Glomerular endothelial cell (primary cell): ENCODE measurements around the gene BFSP2. TPM values are rescaled to one million over a fixed set of nuclear protein-coding genes. Genes with fewer than 3 reads are reported as not detected.
"Not testable (repeated sequence)": the region's sequence is repeated elsewhere in the genome, so short reads cannot be mapped to it uniquely, and the experiment has no call there.

Experiments used
- DNase-seq: peaks from one replicate; pipeline ENCODE4 v3.0.0-alpha.2; 2011; ENCODE audit warnings: low read depth, low spot score; ENCODE audit errors: extremely low read depth
- total RNA-seq: library from RNA; depleted of rRNA; stranded (reverse); fragments of >200 nt; gene quantifications from 2 replicates; pipeline ENCODE4 v1.2.3, GENCODE V29; 2015

Gene BFSP2
- total RNA-seq, 1 donor from 2014 or later: not detected

DNA sequence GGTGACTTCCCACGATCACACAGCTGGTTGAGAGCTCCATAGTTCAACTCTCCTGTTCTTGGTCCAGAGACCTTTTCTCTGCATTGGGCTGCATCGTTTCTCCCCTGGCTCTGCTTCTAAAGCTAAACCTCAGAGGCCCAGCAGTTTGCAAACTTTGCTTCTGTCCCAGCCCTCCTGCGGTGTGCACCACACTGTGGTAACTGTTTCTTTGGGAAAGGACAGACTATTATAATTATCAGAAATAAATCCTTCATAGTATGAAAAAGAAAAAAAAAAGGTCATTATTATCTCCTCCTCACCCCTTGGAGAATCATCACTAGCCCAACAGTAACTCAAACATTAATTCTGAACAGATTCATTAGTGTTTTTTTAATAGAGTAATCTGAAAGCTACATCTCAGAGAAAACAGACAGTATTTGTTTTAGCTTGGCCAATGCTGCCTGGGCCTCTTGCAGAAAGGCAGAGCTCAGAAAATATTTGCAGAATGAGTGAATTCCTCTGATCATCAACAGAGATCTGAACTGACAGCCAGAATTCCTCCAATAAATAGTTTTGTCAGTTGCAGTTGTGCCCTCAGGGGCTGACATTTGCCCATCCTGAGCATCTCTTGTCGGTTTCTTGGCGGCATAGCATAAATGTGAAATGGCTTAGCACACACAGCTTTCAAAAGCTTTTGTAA is 52.9 kb downstream of the BFSP2 start:
- no peak for DNase-seq

GRCh38 chr3:133453383-133453782 is 53.5 kb downstream of the BFSP2 start:
- DNase-seq: no peak

DNA sequence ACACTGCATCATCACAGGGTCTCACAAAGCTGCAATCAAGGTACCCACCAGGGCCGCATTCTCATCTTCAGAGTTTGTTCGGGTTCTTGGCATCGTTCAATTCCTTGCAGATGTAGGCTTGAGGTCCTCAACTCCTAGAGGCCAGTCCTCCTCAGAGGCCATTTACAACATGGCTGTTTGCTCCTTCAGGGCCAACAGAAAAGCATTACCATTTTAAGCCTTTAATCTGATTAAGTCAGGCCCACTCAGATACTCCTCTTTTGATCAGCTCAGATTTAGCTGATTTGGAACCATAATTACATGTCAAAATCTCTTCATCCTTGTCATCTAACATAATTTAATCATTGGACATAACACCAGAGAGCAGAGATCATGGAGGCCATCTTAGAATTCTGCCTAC is 55.4 kb downstream of the BFSP2 start:
- no peak for DNase-seq

GRCh38 chr3:133455960-133456359 is 56.1 kb downstream of the BFSP2 start:
- DNase-seq: no peak

GRCh38 chr3:133457025-133457424 is 57.2 kb downstream of the BFSP2 start:
- DNase-seq: no peak

DNA sequence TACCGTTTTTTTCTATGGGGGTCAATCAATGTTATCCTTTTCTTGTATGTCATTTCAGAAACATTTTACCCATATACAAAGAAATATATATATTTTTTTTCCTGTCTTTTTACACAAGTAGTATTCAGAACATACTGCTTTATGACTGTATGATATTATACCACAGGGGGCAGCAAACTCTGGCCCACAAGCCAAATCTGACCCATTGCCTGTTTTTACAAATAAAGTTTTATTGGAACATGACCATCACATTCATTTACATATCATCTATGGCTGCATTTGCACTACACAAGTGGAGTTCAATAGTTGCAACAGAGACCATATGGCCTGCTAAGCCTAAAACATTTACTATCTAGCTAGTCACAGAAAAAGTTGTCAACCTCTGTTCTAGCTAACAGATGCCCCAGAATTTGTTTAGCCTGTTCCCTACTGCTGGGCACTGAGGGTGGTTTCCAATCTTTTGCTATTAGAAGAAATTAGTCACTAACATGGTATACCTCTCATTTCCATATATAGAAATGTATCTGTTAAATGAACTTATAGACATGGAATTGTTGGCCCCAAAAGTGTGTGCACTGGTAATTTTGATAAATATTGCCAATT is 57.7 kb downstream of the BFSP2 start:
- DNase-seq: no peak

GRCh38 chr3:133459400-133459799 is 59.5 kb downstream of the BFSP2 start:
- no peak for DNase-seq

GRCh38 chr3:133460809-133461208 is 61.0 kb downstream of the BFSP2 start:
- DNase-seq: no peak

- no peak for DNase-seq
These were observed 61.4 kb downstream of the BFSP2 start for GRCh38 chr3:133461291-133461690.

DNA sequence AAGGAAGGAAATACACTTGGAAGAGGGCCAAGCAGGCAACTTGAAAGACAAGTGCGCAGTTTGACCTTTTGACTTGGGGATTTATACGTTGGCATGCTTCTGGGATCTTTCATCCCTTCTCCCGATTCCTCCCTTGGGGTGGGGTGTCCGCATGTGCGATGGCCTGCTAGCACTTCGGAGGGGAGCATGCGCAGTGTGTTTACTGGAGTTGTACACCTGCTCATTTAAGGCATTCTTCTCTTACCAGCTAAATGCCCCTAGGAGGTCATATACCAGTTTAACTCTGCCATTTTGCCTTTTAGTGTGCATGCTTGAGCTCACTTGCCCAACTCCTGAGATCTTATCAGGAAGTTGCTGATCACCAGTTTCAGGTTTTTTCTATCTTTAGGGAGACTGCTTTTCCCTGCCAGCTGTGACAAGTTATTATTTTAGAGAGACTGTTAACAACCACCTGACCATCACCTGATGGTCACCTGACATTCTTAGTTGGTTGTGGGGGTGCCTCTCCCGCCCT is 63.5 kb downstream of the BFSP2 start:
- no peak for DNase-seq

GRCh38 chr3:133464573-133464972 is 64.7 kb downstream of the BFSP2 start:
- no peak for DNase-seq

GRCh38 chr3:133466531-133467386 is 66.9 kb downstream of the BFSP2 start:
- DNase-seq: no peak

- no peak for DNase-seq
These were observed 67.9 kb downstream of the BFSP2 start for GRCh38 chr3:133467780-133468179.

- DNase-seq: no peak
These were observed 68.4 kb downstream of the BFSP2 start for GRCh38 chr3:133468251-133468721.

DNA sequence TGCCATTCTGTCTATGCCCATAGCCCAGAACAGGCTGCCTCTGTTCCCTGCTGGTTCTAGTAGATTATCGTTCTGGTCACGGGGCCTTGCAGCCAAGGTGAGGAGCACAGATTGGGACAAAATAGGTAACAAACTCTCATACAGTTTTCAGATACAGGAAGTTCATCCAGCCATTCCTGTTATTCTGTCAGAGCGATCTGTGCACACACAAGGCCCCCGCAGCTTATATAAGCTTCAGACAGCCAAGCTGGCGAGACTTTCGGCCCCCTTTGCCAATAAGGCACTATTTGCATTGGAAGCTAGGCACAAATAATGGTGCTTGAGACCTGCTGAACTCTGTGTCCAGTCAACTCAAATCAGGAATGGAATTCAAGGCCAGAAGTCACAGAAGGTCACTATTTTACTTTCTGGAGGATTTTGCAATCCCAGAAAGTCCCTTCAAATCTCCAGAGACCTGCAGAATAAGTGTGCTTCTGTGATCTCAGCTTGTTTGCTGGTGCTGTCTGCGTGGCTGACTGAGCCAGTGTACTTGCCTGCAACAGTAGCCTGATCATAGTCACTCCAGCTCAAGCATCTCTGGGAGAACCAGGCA is 69.4 kb downstream of the BFSP2 start:
- no peak for DNase-seq

DNA sequence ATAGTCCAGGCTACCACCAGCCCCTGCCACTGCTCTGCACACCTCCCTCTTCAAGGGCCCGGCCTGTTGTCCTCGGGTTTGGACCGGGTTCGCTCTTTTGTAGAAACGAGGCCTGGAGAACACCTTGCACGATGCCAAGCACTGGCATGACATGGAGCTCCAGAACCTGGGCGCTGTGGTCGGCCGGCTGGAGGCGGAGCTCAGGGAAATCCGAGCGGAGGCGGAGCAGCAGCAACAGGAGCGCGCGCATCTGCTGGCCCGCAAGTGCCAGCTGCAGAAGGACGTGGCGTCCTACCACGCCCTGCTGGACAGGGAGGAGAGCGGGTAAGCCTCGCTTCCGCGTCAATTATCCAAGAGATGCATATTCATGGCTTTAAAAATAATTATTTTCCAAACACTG is 72.4 kb downstream of the BFSP2 start:
- no peak for DNase-seq

DNA sequence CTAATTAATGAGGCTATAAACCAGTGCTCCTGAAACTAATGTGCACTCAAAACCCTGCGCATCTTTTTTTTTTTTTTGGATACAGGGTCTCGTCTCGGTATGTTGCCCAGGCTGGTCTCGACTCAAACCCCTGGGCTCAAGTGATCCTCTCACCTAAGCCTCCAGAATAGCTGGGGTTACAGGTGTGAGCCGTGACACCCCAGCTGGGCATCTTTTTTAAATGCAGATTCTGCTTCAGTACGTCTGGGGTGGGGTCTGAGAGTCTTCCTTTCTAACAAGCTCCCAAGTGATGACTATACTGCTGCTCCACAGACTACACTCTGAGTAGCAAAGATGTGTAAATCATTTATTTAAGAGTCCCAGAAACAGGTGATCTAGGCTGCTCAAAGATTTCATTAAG is 73.0 kb downstream of the BFSP2 start:
- DNase-seq: no peak

- DNase-seq: not testable (repeated sequence)
These were observed 73.8 kb downstream of the BFSP2 start for GRCh38 chr3:133473472-133474191.

GRCh38 chr3:133474251-133474801 is 74.5 kb downstream of the BFSP2 start:
- DNase-seq: no peak

DNA sequence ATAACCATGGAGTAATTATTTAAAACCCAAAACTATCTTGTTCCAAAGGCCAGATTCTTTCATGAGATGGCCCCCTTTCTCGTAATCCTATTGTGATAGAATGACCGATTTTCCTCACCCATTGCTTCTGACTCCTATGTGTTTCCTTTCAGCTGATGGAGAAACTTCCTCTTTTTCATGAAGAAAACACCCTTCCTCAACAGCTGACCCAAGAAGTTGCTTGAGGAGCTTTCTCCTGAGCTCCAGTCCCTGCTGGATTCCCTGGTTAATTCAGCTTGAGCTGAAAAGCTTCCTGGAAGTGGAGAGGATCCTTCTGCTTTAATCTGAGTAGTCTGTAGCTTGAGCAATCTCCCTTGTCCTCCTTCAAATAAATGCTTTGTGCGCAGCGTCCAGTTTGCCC is 75.0 kb downstream of the BFSP2 start:
- no peak for DNase-seq
